Measurements from ENCODE around the gene THSD4. TPM values are rescaled to one million over a fixed set of nuclear protein-coding genes. Genes with fewer than 3 reads are reported as not detected.

THSD4 gene
- total and polyA plus RNA-seq, 4 donors = 6.0 to 42.4 (median 18.5) TPM

GRCh38 chr15:71638876-71639275, 523.6 kb downstream of the THSD4 start:
- ATAC-seq (ENCODE audit: insufficient read depth, low FRiP score) = no peak
- no peak for DNase-seq
- Histone ChIP-seq H3K36me3 (ENCODE audit: control insufficient read depth in 4 of 4, insufficient read depth in 4 of 4, low read length in 4 of 4) (no peaks in the 10 kb centered on the region), H3K9ac (ENCODE audit: insufficient read depth in 1 of 2, low read length in 2 of 2) (no peak overlapping the region), H3K9me3 (ENCODE audit: control insufficient read depth in 4 of 4, insufficient read depth in 3 of 4, low read length in 3 of 4) (no peaks in the 10 kb centered on the region), H3K4me3 (no peak overlapping the region), H3K27ac (ENCODE audit: low read depth in 1 of 2, low read length in 1 of 2) (no peak overlapping the region), H3K4me1 (ENCODE audit: control insufficient read depth in 5 of 5, insufficient read depth in 5 of 5, low read length in 5 of 5) (peaks cover 0 to 15% (median 0%) of the 10 kb centered on the region in 5 donors), H3K27me3 (ENCODE audit: control insufficient read depth in 3 of 3, insufficient read depth in 3 of 3, low read length in 2 of 3) (no peaks in the 10 kb centered on the region)
- no peak for TF ChIP-seq CTCF (IDR thresholded peaks at IDR 0.05; ENCODE audit: control extremely low read depth, extremely low read depth)
- WGBS, 2 donors = 97 to 99% methylated on average over 1 of the region's 1 CpG

GRCh38 chr15:71639471-71639870, 524.2 kb downstream of the THSD4 start:
- H3K9me3 ChIP-seq (ENCODE audit: control insufficient read depth in 4 of 4, insufficient read depth in 3 of 4, low read length in 3 of 4) = no peaks in the 10 kb centered on the region
- H3K27me3 ChIP-seq (ENCODE audit: control insufficient read depth in 3 of 3, insufficient read depth in 3 of 3, low read length in 2 of 3) = no peaks in the 10 kb centered on the region
- no peak for TF ChIP-seq CTCF (IDR thresholded peaks at IDR 0.05; ENCODE audit: control extremely low read depth, extremely low read depth)
- peaks cover 0 to 11% (median 0%) of the 10 kb centered on the region in 5 donors for H3K4me1 ChIP-seq (ENCODE audit: control insufficient read depth in 5 of 5, insufficient read depth in 5 of 5, low read length in 5 of 5)
- no peaks in the 10 kb centered on the region for H3K36me3 ChIP-seq (ENCODE audit: control insufficient read depth in 4 of 4, insufficient read depth in 4 of 4, low read length in 4 of 4)
- 86 to 91% methylated on average over 1 of the region's 1 CpG for WGBS, 2 donors
- H3K27ac ChIP-seq (ENCODE audit: low read depth in 1 of 2, low read length in 1 of 2) = no peak overlapping the region
- DNase-seq (no peak), ATAC-seq (ENCODE audit: insufficient read depth, low FRiP score) (no peak)
- no peak overlapping the region for H3K4me3 ChIP-seq
- H3K9ac ChIP-seq (ENCODE audit: insufficient read depth in 1 of 2, low read length in 2 of 2) = no peak overlapping the region

- no peak for ATAC-seq (ENCODE audit: insufficient read depth, low FRiP score)
Measured at GRCh38 chr15:71643918-71644317, 528.6 kb downstream of the THSD4 start.

More at GRCh38 chr15:71643918-71644317, 528.6 kb downstream of the THSD4 start:
- Histone ChIP-seq H3K36me3 (ENCODE audit: control insufficient read depth in 4 of 4, insufficient read depth in 4 of 4, low read length in 4 of 4) (no peaks in the 10 kb centered on the region), H3K9me3 (ENCODE audit: control insufficient read depth in 4 of 4, insufficient read depth in 3 of 4, low read length in 3 of 4) (no peaks in the 10 kb centered on the region), H3K27me3 (ENCODE audit: control insufficient read depth in 3 of 3, insufficient read depth in 3 of 3, low read length in 2 of 3) (no peaks in the 10 kb centered on the region), H3K4me3 (no peak overlapping the region), H3K4me1 (ENCODE audit: control insufficient read depth in 5 of 5, insufficient read depth in 5 of 5, low read length in 5 of 5) (peaks cover 0 to 5% (median 0%) of the 10 kb centered on the region in 5 donors), H3K9ac (ENCODE audit: insufficient read depth in 1 of 2, low read length in 2 of 2) (no peak overlapping the region), H3K27ac (ENCODE audit: low read depth in 1 of 2, low read length in 1 of 2) (no peak overlapping the region)
- no peak for DNase-seq
- no peak for TF ChIP-seq CTCF (IDR thresholded peaks at IDR 0.05; ENCODE audit: control extremely low read depth, extremely low read depth)
- 96 to 99% methylated on average over 2 of the region's 2 CpGs for WGBS, 2 donors

Data from lung (tissue), 12 donors.